ENCODE results near the gene PRAMEF14. TPM values are rescaled to one million over a fixed set of nuclear protein-coding genes. Genes with fewer than 3 reads are reported as not detected.
"Not testable (repeated sequence)": the region's sequence is repeated elsewhere in the genome, so short reads cannot be mapped to it uniquely, and the experiment has no call there.

The PRAMEF14 gene
- total RNA-seq, result not detected
- long read RNA-seq, result 0 reads

GRCh38 chr1:13347034-13347433, at the start of gene PRAMEF14:
TSS of gene PRAMEF14 (minus strand) at chr1:13347134. CDS start at chr1:13345314, 1,820 bp downstream.
- intact Hi-C loops (cut with DNase I); DNase-seq; H3K4me3 ChIP-seq; ATAC-seq; H3K27me3 ChIP-seq; H3K36me3 ChIP-seq; H3K27ac ChIP-seq; H3K4me1 ChIP-seq; H3K9me3 ChIP-seq: not testable (repeated sequence)
- WGBS (ENCODE audit: insufficient coverage, low coverage, low lambda C conversion rate, missing lambda C conversion rate), result 62% methylated on average over 6 of the region's 7 CpGs

- H3K4me3 ChIP-seq; DNase-seq; H3K27ac ChIP-seq; H3K9me3 ChIP-seq; H3K4me1 ChIP-seq; ATAC-seq; H3K27me3 ChIP-seq; H3K36me3 ChIP-seq; intact Hi-C loops (cut with DNase I): not testable (repeated sequence)
- WGBS (ENCODE audit: insufficient coverage, low coverage, low lambda C conversion rate, missing lambda C conversion rate), result 93% methylated on average over 10 of the region's 22 CpGs
Observed at GRCh38 chr1:13395311-13395710, 48.4 kb upstream of the PRAMEF14 start.

- H3K36me3 ChIP-seq; H3K4me1 ChIP-seq; H3K27ac ChIP-seq; H3K9me3 ChIP-seq; DNase-seq; H3K4me3 ChIP-seq; H3K27me3 ChIP-seq; intact Hi-C loops (cut with DNase I); ATAC-seq: not testable (repeated sequence)
- WGBS (ENCODE audit: insufficient coverage, low coverage, low lambda C conversion rate, missing lambda C conversion rate), result 58% methylated on average over 4 of the region's 32 CpGs
Observed at GRCh38 chr1:13394761-13395160, 47.8 kb upstream of the PRAMEF14 start.

GRCh38 chr1:13393004-13393403, 46.1 kb upstream of the PRAMEF14 start:
- H3K27ac ChIP-seq; H3K27me3 ChIP-seq; H3K9me3 ChIP-seq; ATAC-seq; H3K4me1 ChIP-seq; intact Hi-C loops (cut with DNase I); DNase-seq; H3K36me3 ChIP-seq; H3K4me3 ChIP-seq: not testable (repeated sequence)
- WGBS (ENCODE audit: insufficient coverage, low coverage, low lambda C conversion rate, missing lambda C conversion rate), result 46% methylated on average over 7 of the region's 7 CpGs

- H3K4me3 ChIP-seq; H3K4me1 ChIP-seq; DNase-seq; H3K27me3 ChIP-seq; intact Hi-C loops (cut with DNase I); H3K27ac ChIP-seq; H3K9me3 ChIP-seq; ATAC-seq; H3K36me3 ChIP-seq: not testable (repeated sequence)
Observed at GRCh38 chr1:13389332-13389731, 42.4 kb upstream of the PRAMEF14 start, which contains the start of gene PRAMEF17. TSS of gene PRAMEF17 (plus strand) at chr1:13389632. CDS start at chr1:13389658, 26 bp downstream.

GRCh38 chr1:13380380-13380779, 33.4 kb upstream of the PRAMEF14 start:
- DNase-seq; ATAC-seq; intact Hi-C loops (cut with DNase I); H3K4me1 ChIP-seq; H3K9me3 ChIP-seq; H3K4me3 ChIP-seq; H3K27me3 ChIP-seq; H3K27ac ChIP-seq; H3K36me3 ChIP-seq: not testable (repeated sequence)
- WGBS (ENCODE audit: insufficient coverage, low coverage, low lambda C conversion rate, missing lambda C conversion rate), result 90% methylated on average over 3 of the region's 3 CpGs

GRCh38 chr1:13378983-13379382, 32.0 kb upstream of the PRAMEF14 start:
- 79% methylated on average over 2 of the region's 3 CpGs for WGBS (ENCODE audit: insufficient coverage, low coverage, low lambda C conversion rate, missing lambda C conversion rate)
- H3K4me1 ChIP-seq; H3K27me3 ChIP-seq; H3K4me3 ChIP-seq; DNase-seq; H3K27ac ChIP-seq; intact Hi-C loops (cut with DNase I); H3K36me3 ChIP-seq; H3K9me3 ChIP-seq: not testable (repeated sequence)
- ATAC-seq, result peak in 2 of 4 donors; percentile 49 to 64

- DNase-seq; H3K4me3 ChIP-seq; H3K9me3 ChIP-seq; intact Hi-C loops (cut with DNase I); H3K36me3 ChIP-seq; H3K4me1 ChIP-seq; H3K27me3 ChIP-seq; H3K27ac ChIP-seq: not testable (repeated sequence)
- peak in 3 of 4 donors; percentile 22 to 47 (median 47) for ATAC-seq
- 47% methylated on average over 3 of the region's 4 CpGs for WGBS (ENCODE audit: insufficient coverage, low coverage, low lambda C conversion rate, missing lambda C conversion rate)
- peak in 3 of 4 donors; percentile 12 to 39 (median 27) for TF ChIP-seq CTCF (IDR thresholded peaks at IDR 0.05)
Observed at GRCh38 chr1:13368544-13368943, 21.6 kb upstream of the PRAMEF14 start.

- H3K9me3 ChIP-seq; H3K36me3 ChIP-seq; DNase-seq; H3K4me1 ChIP-seq; H3K4me3 ChIP-seq; ATAC-seq; H3K27me3 ChIP-seq; intact Hi-C loops (cut with DNase I); H3K27ac ChIP-seq: not testable (repeated sequence)
- WGBS (ENCODE audit: insufficient coverage, low coverage, low lambda C conversion rate, missing lambda C conversion rate), result 75% methylated on average over 3 of the region's 3 CpGs
Observed at GRCh38 chr1:13366536-13366935, 19.6 kb upstream of the PRAMEF14 start.

GRCh38 chr1:13364928-13365327, 18.0 kb upstream of the PRAMEF14 start:
- H3K4me3 ChIP-seq; ATAC-seq; H3K27me3 ChIP-seq; H3K27ac ChIP-seq; DNase-seq; H3K9me3 ChIP-seq; H3K36me3 ChIP-seq; H3K4me1 ChIP-seq; intact Hi-C loops (cut with DNase I): not testable (repeated sequence)
- WGBS (ENCODE audit: insufficient coverage, low coverage, low lambda C conversion rate, missing lambda C conversion rate), result 60% methylated on average over 2 of the region's 4 CpGs

GRCh38 chr1:13362364-13362763, 15.4 kb upstream of the PRAMEF14 start:
- H3K36me3 ChIP-seq; H3K9me3 ChIP-seq; DNase-seq; H3K4me1 ChIP-seq; intact Hi-C loops (cut with DNase I); H3K27me3 ChIP-seq; H3K4me3 ChIP-seq; H3K27ac ChIP-seq: not testable (repeated sequence)
- ATAC-seq, result peak; percentile 42 to 87 (median 65)
- WGBS (ENCODE audit: insufficient coverage, low coverage, low lambda C conversion rate, missing lambda C conversion rate), result 40% methylated on average over 1 of the region's 7 CpGs
